ENCODE measurements around the gene PDXK.
"Not testable (repeated sequence)": the region's sequence is repeated elsewhere in the genome, so short reads cannot be mapped to it uniquely, and the experiment has no call there.

PDXK gene

GRCh38 chr21:43718872-43719747 is at the start of gene PDXK:
TSS of gene PDXK (plus strand) at chr21:43719129. CDS start at chr21:43719295, 166 bp downstream.
- TF ChIP-seq CTCF (IDR thresholded peaks at IDR 0.05; ENCODE audit: insufficient read depth, low read depth, low read length, missing control alignments): no peak
- DNase-seq (ENCODE audit: low read depth): peak; percentile 89

GRCh38 chr21:43669828-43670605 is 48.9 kb upstream of the PDXK start:
- H3K4me3 ChIP-seq (ENCODE audit: low read length): no peak overlapping the region
- no peak for DNase-seq (ENCODE audit: low read depth)
- no peak for TF ChIP-seq CTCF (IDR thresholded peaks at IDR 0.05; ENCODE audit: insufficient read depth, low read depth, low read length, missing control alignments)

More at GRCh38 chr21:43718872-43719747, at the start of gene PDXK:
- peak within 1 kb of the TSS; percentile 90 for H3K4me3 ChIP-seq (ENCODE audit: low read length)

- no peak for TF ChIP-seq CTCF (IDR thresholded peaks at IDR 0.05; ENCODE audit: insufficient read depth, low read depth, low read length, missing control alignments)
- DNase-seq (ENCODE audit: low read depth): no peak
- H3K4me3 ChIP-seq (ENCODE audit: low read length): no peak overlapping the region
These were observed 43.1 kb upstream of the PDXK start for GRCh38 chr21:43675871-43676270.

GRCh38 chr21:43676391-43676790 is 42.5 kb upstream of the PDXK start:
- no peak for DNase-seq (ENCODE audit: low read depth)
- no peak for TF ChIP-seq CTCF (IDR thresholded peaks at IDR 0.05; ENCODE audit: insufficient read depth, low read depth, low read length, missing control alignments)
- no peak overlapping the region for H3K4me3 ChIP-seq (ENCODE audit: low read length)

- no peak for DNase-seq (ENCODE audit: low read depth)
- H3K4me3 ChIP-seq (ENCODE audit: low read length): no peak overlapping the region
- no peak for TF ChIP-seq CTCF (IDR thresholded peaks at IDR 0.05; ENCODE audit: insufficient read depth, low read depth, low read length, missing control alignments)
These were observed 39.0 kb upstream of the PDXK start for GRCh38 chr21:43679951-43680350.

GRCh38 chr21:43680421-43680820 is 38.5 kb upstream of the PDXK start:
- not testable (repeated sequence) for DNase-seq (ENCODE audit: low read depth); H3K4me3 ChIP-seq (ENCODE audit: low read length)

- peak; percentile 78 for DNase-seq (ENCODE audit: low read depth)
- TF ChIP-seq CTCF (IDR thresholded peaks at IDR 0.05; ENCODE audit: insufficient read depth, low read depth, low read length, missing control alignments): no peak
- no peak overlapping the region for H3K4me3 ChIP-seq (ENCODE audit: low read length)
These were observed 37.3 kb upstream of the PDXK start for GRCh38 chr21:43681650-43682049.
